OCI-LY3 (cell line): ENCODE results near the gene RRP1B.
"Not testable (repeated sequence)": the region's sequence is repeated elsewhere in the genome, so short reads cannot be mapped to it uniquely, and the experiment has no call there.

Source experiments
- H2AFZ ChIP-seq: fragments of 200-600, 300-600 bp; shearing (Covaris generic); 2 replicates; pipeline ENCODE4 v1.6.0; 2014; ENCODE audit warnings: antibody characterized with exemption, low read depth, low read length
- H3K27ac ChIP-seq: fragments of 200-600, 300-600 bp; sonication (generic); 2 replicates; pipeline ENCODE4 v1.5.1; 2014; ENCODE audit warnings: mild to moderate bottlenecking, low read length, moderate library complexity, mixed read lengths
- H3K27me3 ChIP-seq: fragments of 200-600, 300-600 bp; sonication (generic); 2 replicates; pipeline ENCODE4 v1.6.1; 2014; ENCODE audit warnings: low read depth, low read length, mixed read lengths
- H3K36me3 ChIP-seq: fragments of 200-600, 300-600 bp; sonication (generic); replicated peaks from 2 replicates; pipeline ENCODE3; 2014; ENCODE audit warnings: low read depth, low read length, mixed read lengths
- H3K4me1 ChIP-seq: fragments of 300-600, 200-600 bp; sonication (generic); 2 replicates; pipeline ENCODE4 v1.6.1; 2014; ENCODE audit warnings: low read length, mixed read lengths
- H3K4me2 ChIP-seq: fragments of 200-600, 300-600 bp; sonication (generic); 2 replicates; pipeline ENCODE4 v1.6.1; 2014; ENCODE audit warnings: low read length, mixed read lengths
- H3K4me3 ChIP-seq: fragments of 300-600, 200-600 bp; sonication (generic); 2 replicates; pipeline ENCODE4 v1.5.1; 2014; ENCODE audit warnings: antibody characterized with exemption, mild to moderate bottlenecking, low read length, moderate library complexity
- H3K79me2 ChIP-seq: fragments of 300-600, 200-600 bp; shearing (Covaris generic); 2 replicates; pipeline ENCODE4 v1.6.1; 2014; ENCODE audit warnings: mild to moderate bottlenecking, low read length, mixed read lengths
- H3K9ac ChIP-seq: fragments of 300-600, 200-600 bp; shearing (Covaris generic); 2 replicates; pipeline ENCODE4 v1.6.0; 2014; ENCODE audit warnings: mild to moderate bottlenecking, low read length, moderate library complexity
- H3K9me3 ChIP-seq: fragments of 200-600, 300-600 bp; shearing (Covaris generic); 2 replicates; pipeline ENCODE4 v1.6.1; 2014; ENCODE audit warnings: low read length, mixed read lengths; ENCODE audit not compliant: insufficient read depth
- H4K20me1 ChIP-seq: fragments of 200-600, 300-600 bp; sonication (generic); 2 replicates; pipeline ENCODE4 v1.6.1; 2016; ENCODE audit warnings: low read length, mixed read lengths; ENCODE audit not compliant: insufficient read depth
- CTCF ChIP-seq: fragments of 200-600, 300-600 bp; sonication (generic); IDR thresholded peaks from 2 replicates; pipeline ENCODE4 v1.5.1; 2014; ENCODE audit warnings: antibody characterized with exemption, low read length, low read depth
- EZH2phosphoT487 ChIP-seq: fragments of 200-600 bp; shearing (Covaris generic); IDR thresholded peaks from 2 replicates; pipeline ENCODE4 v1.6.1; 2018; ENCODE audit warnings: antibody characterized with exemption, mixed run types, low read depth

The RRP1B gene

GRCh38 chr21:43614839-43615238 is 44.5 kb upstream of the RRP1B start:
- no peaks in the 10 kb centered on the region for H3K9me3 ChIP-seq
- no peak overlapping the region for H3K4me2 ChIP-seq
- H3K4me3 ChIP-seq, result no peak overlapping the region
- no peaks in the 10 kb centered on the region for H3K27me3 ChIP-seq
- H3K4me1 ChIP-seq, result peaks cover 10% of the 10 kb centered on the region
- TF ChIP-seq CTCF (no peak), EZH2phosphoT487 (no peak)
- H2AFZ ChIP-seq, result no peak overlapping the region
- H3K27ac ChIP-seq, result no peak overlapping the region
- no peaks in the 10 kb centered on the region for H3K79me2 ChIP-seq
- H3K9ac ChIP-seq, result no peak overlapping the region
- H3K36me3 ChIP-seq, result no peaks in the 10 kb centered on the region
- H4K20me1 ChIP-seq, result no peaks in the 10 kb centered on the region

GRCh38 chr21:43616861-43617260 is 42.5 kb upstream of the RRP1B start:
- not testable (repeated sequence) for H4K20me1 ChIP-seq, H3K4me3 ChIP-seq, H3K4me2 ChIP-seq, H3K27me3 ChIP-seq, H3K27ac ChIP-seq, H3K9ac ChIP-seq, H2AFZ ChIP-seq, H3K9me3 ChIP-seq, H3K79me2 ChIP-seq, H3K36me3 ChIP-seq
- H3K4me1 ChIP-seq, result peaks cover 10% of the 10 kb centered on the region

GRCh38 chr21:43618940-43619339 is 40.4 kb upstream of the RRP1B start:
- Histone ChIP-seq H4K20me1 (no peaks in the 10 kb centered on the region), H3K9ac (no peak overlapping the region), H3K79me2 (no peaks in the 10 kb centered on the region), H3K4me3 (no peak overlapping the region), H3K27me3 (no peaks in the 10 kb centered on the region), H2AFZ (no peak overlapping the region), H3K9me3 (no peaks in the 10 kb centered on the region), H3K4me1 (peaks cover 1% of the 10 kb centered on the region), H3K36me3 (peaks cover 4% of the 10 kb centered on the region), H3K4me2 (no peak overlapping the region), H3K27ac (no peak overlapping the region)
- TF ChIP-seq CTCF (no peak), EZH2phosphoT487 (no peak)

GRCh38 chr21:43619344-43619743 is 40.0 kb upstream of the RRP1B start:
- no peak overlapping the region for H3K4me3 ChIP-seq
- no peaks in the 10 kb centered on the region for H3K79me2 ChIP-seq
- H2AFZ ChIP-seq, result no peak overlapping the region
- TF ChIP-seq EZH2phosphoT487 (no peak), CTCF (no peak)
- no peaks in the 10 kb centered on the region for H4K20me1 ChIP-seq
- no peak overlapping the region for H3K9ac ChIP-seq
- no peak overlapping the region for H3K27ac ChIP-seq
- no peaks in the 10 kb centered on the region for H3K9me3 ChIP-seq
- H3K36me3 ChIP-seq, result peaks cover 4% of the 10 kb centered on the region
- H3K4me2 ChIP-seq, result no peak overlapping the region
- no peaks in the 10 kb centered on the region for H3K4me1 ChIP-seq
- no peaks in the 10 kb centered on the region for H3K27me3 ChIP-seq

- Histone ChIP-seq H4K20me1 (no peaks in the 10 kb centered on the region), H3K27me3 (no peaks in the 10 kb centered on the region), H3K27ac (no peak overlapping the region), H3K4me1 (no peaks in the 10 kb centered on the region), H2AFZ (no peak overlapping the region), H3K36me3 (peaks cover 4% of the 10 kb centered on the region), H3K4me3 (no peak overlapping the region), H3K9ac (no peak overlapping the region), H3K4me2 (no peak overlapping the region), H3K79me2 (no peaks in the 10 kb centered on the region), H3K9me3 (no peaks in the 10 kb centered on the region)
- TF ChIP-seq EZH2phosphoT487, result no peak
- TF ChIP-seq CTCF, result no peak
Measured at GRCh38 chr21:43619856-43620255, 39.5 kb upstream of the RRP1B start.
